ENCODE results near the gene ASTN2. TPM values are rescaled to one million over a fixed set of nuclear protein-coding genes. Genes with fewer than 3 reads are reported as not detected.

Gene ASTN2
- total and polyA plus RNA-seq, 9 donors: 1.8 to 6.4 (median 3.2) TPM

- Histone ChIP-seq H3K36me3 (no peaks in the 10 kb centered on the region), H3K9me3 (no peaks in the 10 kb centered on the region), H3K27me3 (no peaks in the 10 kb centered on the region), H3K27ac (no peak overlapping the region), H3K4me3 (no peak overlapping the region), H3K4me1 (ENCODE audit: insufficient read depth) (no peaks in the 10 kb centered on the region)
- WGBS, 3 donors: 77 to 96% (median 82%) methylated on average over 1 of the region's 1 CpG
- intact Hi-C loops (cut with DNase I): no loop called here
- TF ChIP-seq CTCF (IDR thresholded peaks at IDR 0.05): no peak
- TF ChIP-seq EP300 (IDR thresholded peaks at IDR 0.05): no peak
- no peak for TF ChIP-seq POLR2A (IDR thresholded peaks at IDR 0.05)
- no peak for DNase-seq
Measured at GRCh38 chr9:116883676-116884075, 531.2 kb downstream of the ASTN2 start.

GRCh38 chr9:116877072-116877471, 537.8 kb downstream of the ASTN2 start:
- Histone ChIP-seq H3K36me3 (no peaks in the 10 kb centered on the region), H3K4me3 (no peak overlapping the region), H3K9me3 (no peaks in the 10 kb centered on the region), H3K27ac (no peak overlapping the region), H3K4me1 (ENCODE audit: insufficient read depth) (no peaks in the 10 kb centered on the region), H3K27me3 (no peaks in the 10 kb centered on the region)
- DNase-seq: no peak
- WGBS, 3 donors: 77 to 99% (median 96%) methylated on average over 3 of the region's 3 CpGs
- TF ChIP-seq EP300 (IDR thresholded peaks at IDR 0.05) (no peak), POLR2A (IDR thresholded peaks at IDR 0.05) (no peak), CTCF (IDR thresholded peaks at IDR 0.05) (no peak)
- intact Hi-C loops (cut with DNase I): loop anchor here in 1 of 4 donors (10.0 kb wide), 1 partner anchor 448 kb away; no protein-coding TSS in a partner anchor

- H3K36me3 ChIP-seq: no peaks in the 10 kb centered on the region
- no peaks in the 10 kb centered on the region for H3K9me3 ChIP-seq
- no peaks in the 10 kb centered on the region for H3K4me1 ChIP-seq (ENCODE audit: insufficient read depth)
- no peak for DNase-seq
- H3K27ac ChIP-seq: no peak overlapping the region
- intact Hi-C loops (cut with DNase I): loop anchor here in 1 of 4 donors (10.0 kb wide), 1 partner anchor 449 kb away; no protein-coding TSS in a partner anchor
- H3K4me3 ChIP-seq: no peak overlapping the region
- 0 to 61% (median 55%) methylated on average over 1 of the region's 1 CpG for WGBS, 3 donors
- no peak for TF ChIP-seq POLR2A (IDR thresholded peaks at IDR 0.05)
- no peak for TF ChIP-seq EP300 (IDR thresholded peaks at IDR 0.05)
- no peak for TF ChIP-seq CTCF (IDR thresholded peaks at IDR 0.05)
- H3K27me3 ChIP-seq: no peaks in the 10 kb centered on the region
Measured at GRCh38 chr9:116875576-116875975, 539.3 kb downstream of the ASTN2 start.

- intact Hi-C loops (cut with DNase I): loop anchor here in 1 of 4 donors (10.0 kb wide), 1 partner anchor 451 kb away; no protein-coding TSS in a partner anchor
- no peaks in the 10 kb centered on the region for H3K9me3 ChIP-seq
- no peak for DNase-seq
- H3K36me3 ChIP-seq: no peaks in the 10 kb centered on the region
- H3K27ac ChIP-seq: no peak overlapping the region
- TF ChIP-seq EP300 (IDR thresholded peaks at IDR 0.05) (no peak), POLR2A (IDR thresholded peaks at IDR 0.05) (no peak), CTCF (IDR thresholded peaks at IDR 0.05) (no peak)
- H3K27me3 ChIP-seq: no peaks in the 10 kb centered on the region
- no peak overlapping the region for H3K4me3 ChIP-seq
- no peaks in the 10 kb centered on the region for H3K4me1 ChIP-seq (ENCODE audit: insufficient read depth)
- 62 to 81% (median 77%) methylated on average over 6 of the region's 6 CpGs for WGBS, 3 donors
Measured at GRCh38 chr9:116873937-116874914, 540.6 kb downstream of the ASTN2 start.
